Progenitor cell of endocrine pancreas (in vitro differentiated cells): ENCODE data around the gene FOXD4L5. TPM values are rescaled to one million over a fixed set of nuclear protein-coding genes. Genes with fewer than 3 reads are reported as not detected.
A peak's percentile ranks its signal among the peaks of the same experiment; 100 is the strongest.
"Not testable (repeated sequence)": the region's sequence is repeated elsewhere in the genome, so short reads cannot be mapped to it uniquely, and the experiment has no call there.

ENCODE experiments used
- DNase-seq: peaks from one replicate; pipeline ENCODE4 v3.0.0; 2021; ENCODE audit warnings: low spot score; ENCODE audit not compliant: unreplicated experiment
- H3K27ac Mint-ChIP-seq: 2 replicates; pipeline ENCODE4 v1.8.0; 2021; ENCODE audit warnings: mild to moderate bottlenecking, moderate library complexity, mixed read lengths
- H3K27me3 Mint-ChIP-seq: 2 replicates; pipeline ENCODE4 v1.8.0; 2021; ENCODE audit warnings: mixed read lengths
- H3K36me3 Mint-ChIP-seq: 2 replicates; pipeline ENCODE4 v1.8.0; 2022; ENCODE audit warnings: mixed read lengths; ENCODE audit not compliant: insufficient read depth
- H3K4me1 Mint-ChIP-seq: 2 replicates; pipeline ENCODE4 v1.8.0; 2021; ENCODE audit warnings: low read depth, mixed read lengths
- H3K4me3 Mint-ChIP-seq: 2 replicates; pipeline ENCODE4 v1.8.0; 2021; ENCODE audit warnings: low read depth, mild to moderate bottlenecking, moderate library complexity, mixed read lengths
- H3K9me3 Mint-ChIP-seq: 2 replicates; pipeline ENCODE4 v1.8.0; 2021; ENCODE audit warnings: low read depth, mixed read lengths
- long read RNA-seq: library from polyadenylated mRNA; unstranded; transcript quantifications from one replicate; pipeline ENCODE4 v2.0.0, GENCODE V29; 2020
- total RNA-seq: library from RNA; stranded (reverse); gene quantifications from 2 replicates; pipeline ENCODE4 v1.2.1, GENCODE V29; 2021

FOXD4L5 gene
- 0.24 and 0.29 TPM in 2 replicates for total RNA-seq
- long read RNA-seq: 0 reads

- not testable (repeated sequence) for DNase-seq, H3K4me3 Mint-ChIP-seq, H3K4me1 Mint-ChIP-seq, H3K36me3 Mint-ChIP-seq, H3K27ac Mint-ChIP-seq, H3K27me3 Mint-ChIP-seq, H3K9me3 Mint-ChIP-seq
Measured at GRCh38 chr9:65285109-65285508, at the start of gene FOXD4L5. TSS of gene FOXD4L5 (minus strand) at chr9:65285209. CDS start at chr9:65284377, 832 bp downstream.

- not testable (repeated sequence) for H3K4me3 Mint-ChIP-seq, H3K9me3 Mint-ChIP-seq, H3K36me3 Mint-ChIP-seq, H3K27me3 Mint-ChIP-seq, H3K27ac Mint-ChIP-seq, H3K4me1 Mint-ChIP-seq
- peak; percentile 7 for DNase-seq
Measured at GRCh38 chr9:65283943-65284342, 1.1 kb downstream of the FOXD4L5 start.

GRCh38 chr9:65282976-65283375, 2.0 kb downstream of the FOXD4L5 start:
- not testable (repeated sequence) for H3K36me3 Mint-ChIP-seq, H3K27ac Mint-ChIP-seq, H3K27me3 Mint-ChIP-seq, DNase-seq, H3K4me1 Mint-ChIP-seq, H3K9me3 Mint-ChIP-seq, H3K4me3 Mint-ChIP-seq
